CD4-positive, alpha-beta T cell treated with Interleukin-15 for 1 hour (primary cell): ENCODE measurements around the gene MOV10L1.
"Not testable (repeated sequence)": the region's sequence is repeated elsewhere in the genome, so short reads cannot be mapped to it uniquely, and the experiment has no call there.

Experiments used
- DNase-seq: peaks from one replicate; pipeline ENCODE4 v3.0.0-alpha.2; 2020

Gene MOV10L1

GRCh38 chr22:50192436-50193204 lies 102.8 kb downstream of the MOV10L1 start:
- peak; percentile 77 for DNase-seq

- no peak for DNase-seq
Measured at GRCh38 chr22:50193621-50194020, 103.8 kb downstream of the MOV10L1 start.

GRCh38 chr22:50194037-50194805 lies 104.4 kb downstream of the MOV10L1 start:
- no peak for DNase-seq

GRCh38 chr22:50196256-50196655 lies 106.5 kb downstream of the MOV10L1 start:
- no peak for DNase-seq

- DNase-seq, result no peak
Measured at GRCh38 chr22:50197000-50197800, 107.4 kb downstream of the MOV10L1 start.

- no peak for DNase-seq
Measured at GRCh38 chr22:50197856-50198623, 108.2 kb downstream of the MOV10L1 start.

- no peak for DNase-seq
Measured at GRCh38 chr22:50198624-50199017, 108.8 kb downstream of the MOV10L1 start.

GRCh38 chr22:50199251-50199721 lies 109.5 kb downstream of the MOV10L1 start:
- DNase-seq, result no peak

GRCh38 chr22:50199829-50200460 lies 110.1 kb downstream of the MOV10L1 start:
- no peak for DNase-seq

GRCh38 chr22:50200461-50201190 lies 110.8 kb downstream of the MOV10L1 start, which contains the start of gene SELENOO:
Gene SELENOO (plus strand): TSS chr22:50201011. CDS start chr22:50201037, 26 bp downstream.
- DNase-seq, result peak; percentile 92

GRCh38 chr22:50201191-50202129 lies 111.7 kb downstream of the MOV10L1 start:
- no peak for DNase-seq

- no peak for DNase-seq
Measured at GRCh38 chr22:50202130-50202666, 112.4 kb downstream of the MOV10L1 start.

GRCh38 chr22:50203288-50203687 lies 113.5 kb downstream of the MOV10L1 start:
- no peak for DNase-seq

GRCh38 chr22:50204571-50204970 lies 114.8 kb downstream of the MOV10L1 start:
- no peak for DNase-seq

GRCh38 chr22:50204998-50205397 lies 115.2 kb downstream of the MOV10L1 start:
- not testable (repeated sequence) for DNase-seq

GRCh38 chr22:50205781-50206569 lies 116.2 kb downstream of the MOV10L1 start:
- DNase-seq, result no peak

GRCh38 chr22:50206599-50206998 lies 116.8 kb downstream of the MOV10L1 start:
- DNase-seq, result no peak

GRCh38 chr22:50207383-50208140 lies 117.8 kb downstream of the MOV10L1 start:
- DNase-seq, result peak; percentile 43
